Liver (tissue), 3 donors: Measurements from ENCODE around the gene YY1.

ENCODE experiments used
- EGR1 ChIP-seq, 2 donors: IDR thresholded peaks; 2 replicates each; pipeline ENCODE4 v1.6.1; 2016 to 2018; ENCODE audit warnings: antibody characterized with exemption in 2 of 2, low read depth in 2 of 2
- FOXA1 ChIP-seq: IDR thresholded peaks from 2 replicates; pipeline ENCODE4 v1.6.1; 2016; ENCODE audit warnings: antibody characterized with exemption
- FOXA2 ChIP-seq: IDR thresholded peaks from 2 replicates; pipeline ENCODE4 v1.6.1; 2016; ENCODE audit warnings: antibody characterized with exemption
- GABPA ChIP-seq, 2 donors: IDR thresholded peaks in 1 of 2; conservative IDR thresholded peaks in 1 of 2; 2 replicates each; pipeline ENCODE4 v1.6.1; 2016; ENCODE audit warnings: antibody characterized with exemption in 2 of 2, mild to moderate bottlenecking in 1 of 2, moderate library complexity in 1 of 2
- JUND ChIP-seq, 2 donors: IDR thresholded peaks; 2 replicates each; pipeline ENCODE4 v1.6.1; 2016; ENCODE audit warnings: antibody characterized with exemption in 2 of 2
- NR2F2 ChIP-seq: IDR thresholded peaks from 2 replicates; pipeline ENCODE4 v1.6.1; 2016; ENCODE audit warnings: antibody characterized with exemption
- RAD21 ChIP-seq, 2 donors: IDR thresholded peaks; 2 replicates each; pipeline ENCODE4 v1.6.1; 2016; ENCODE audit warnings: antibody characterized with exemption in 2 of 2, mild to moderate bottlenecking in 2 of 2
- SP1 ChIP-seq: IDR thresholded peaks from 2 replicates; pipeline ENCODE4 v1.6.1; 2018; ENCODE audit warnings: antibody characterized with exemption, mild to moderate bottlenecking
- TAF1 ChIP-seq: conservative IDR thresholded peaks from 2 replicates; pipeline ENCODE4 v1.6.1; 2016; ENCODE audit warnings: antibody characterized with exemption, mild to moderate bottlenecking
- YY1 ChIP-seq: IDR thresholded peaks from 2 replicates; pipeline ENCODE4 v1.6.1; 2016; ENCODE audit warnings: antibody characterized with exemption, mild to moderate bottlenecking
- TF ChIP-seq, protein P1 (sequence below): fragments of 150-350 bp; IDR thresholded peaks from 2 replicates; pipeline ENCODE4 v1.5.1; 2017; ENCODE audit warnings: improper control_type of control experiment, low read depth, low read length; ENCODE audit not compliant: missing input control
- TF ChIP-seq, protein P2 (sequence below): IDR thresholded peaks from 2 replicates; pipeline ENCODE4 v1.6.1; 2016; ENCODE audit warnings: antibody characterized with exemption, mild to moderate bottlenecking
- TF ChIP-seq, protein P3 (sequence below): IDR thresholded peaks from 2 replicates; pipeline ENCODE4 v1.6.1; 2016; ENCODE audit warnings: antibody characterized with exemption
- TF ChIP-seq, protein P4 (sequence below): IDR thresholded peaks from 2 replicates; pipeline ENCODE4 v1.6.1; 2016; ENCODE audit warnings: antibody characterized with exemption
- donor health status: healthy.
- donor health status: healthy.

DNA sequence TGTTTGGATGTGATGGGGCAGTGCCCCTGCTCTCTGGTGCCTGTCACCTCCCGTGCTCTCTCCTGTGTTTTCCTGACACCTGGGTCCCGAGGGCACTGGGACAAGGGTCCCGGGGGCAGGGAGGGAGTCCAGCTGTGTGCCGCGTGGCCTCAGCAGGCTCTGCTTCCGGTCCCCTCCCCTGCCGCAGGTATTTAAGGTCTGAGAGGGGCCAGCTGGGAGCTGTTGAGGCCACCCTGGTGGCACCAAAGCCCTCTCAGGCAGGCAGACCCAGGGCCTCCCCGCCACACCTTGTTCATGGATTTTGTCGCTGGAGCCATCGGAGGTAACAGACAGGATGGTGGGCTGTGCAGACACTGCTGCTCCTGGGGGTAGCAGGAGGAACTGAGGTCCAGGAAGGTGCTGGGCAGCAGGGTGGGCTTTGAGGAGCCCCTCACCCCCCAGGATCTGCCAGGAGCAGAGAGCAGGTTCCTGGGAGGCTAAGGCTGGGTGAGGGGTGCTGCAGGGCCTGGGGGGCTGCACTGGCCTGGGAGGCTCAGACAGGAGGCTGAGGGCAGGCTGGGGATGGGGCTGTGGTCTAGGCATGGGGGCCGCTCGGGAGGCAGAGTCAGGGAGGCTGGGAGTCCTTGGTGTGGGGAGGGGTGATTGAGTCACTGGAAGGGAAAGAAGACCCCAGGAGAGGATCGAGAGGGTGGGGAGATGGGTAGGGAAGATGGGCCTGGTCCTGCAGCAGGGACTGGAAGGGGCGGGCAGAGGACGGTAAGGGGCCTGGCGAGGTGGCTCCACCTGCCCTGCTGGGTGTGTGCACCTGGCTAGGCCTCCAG, 84.4 kb downstream of the YY1 start, which contains the start of gene SLC25A47:
- TF ChIP-seq, protein P1, sequence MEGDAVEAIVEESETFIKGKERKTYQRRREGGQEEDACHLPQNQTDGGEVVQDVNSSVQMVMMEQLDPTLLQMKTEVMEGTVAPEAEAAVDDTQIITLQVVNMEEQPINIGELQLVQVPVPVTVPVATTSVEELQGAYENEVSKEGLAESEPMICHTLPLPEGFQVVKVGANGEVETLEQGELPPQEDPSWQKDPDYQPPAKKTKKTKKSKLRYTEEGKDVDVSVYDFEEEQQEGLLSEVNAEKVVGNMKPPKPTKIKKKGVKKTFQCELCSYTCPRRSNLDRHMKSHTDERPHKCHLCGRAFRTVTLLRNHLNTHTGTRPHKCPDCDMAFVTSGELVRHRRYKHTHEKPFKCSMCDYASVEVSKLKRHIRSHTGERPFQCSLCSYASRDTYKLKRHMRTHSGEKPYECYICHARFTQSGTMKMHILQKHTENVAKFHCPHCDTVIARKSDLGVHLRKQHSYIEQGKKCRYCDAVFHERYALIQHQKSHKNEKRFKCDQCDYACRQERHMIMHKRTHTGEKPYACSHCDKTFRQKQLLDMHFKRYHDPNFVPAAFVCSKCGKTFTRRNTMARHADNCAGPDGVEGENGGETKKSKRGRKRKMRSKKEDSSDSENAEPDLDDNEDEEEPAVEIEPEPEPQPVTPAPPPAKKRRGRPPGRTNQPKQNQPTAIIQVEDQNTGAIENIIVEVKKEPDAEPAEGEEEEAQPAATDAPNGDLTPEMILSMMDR, result peak; percentile 3
- TF ChIP-seq TAF1 (peak; percentile 79), YY1 (peak; percentile 76), JUND (IDR thresholded peaks at IDR 0.05) (peak in 1 of 2 donors; percentile 61), GABPA (IDR thresholded peaks at IDR 0.05 in 1 of 2, conservative IDR thresholded peaks at IDR 0.05 in 1 of 2) (peak in 1 of 2 donors; percentile 82), RAD21 (IDR thresholded peaks at IDR 0.05) (peak; percentile 18 to 32), EGR1 (IDR thresholded peaks at IDR 0.05; ENCODE audit: low read depth in 2 of 2) (peak; percentile 40 to 77), SP1 (peak; percentile 97), FOXA1 (no peak), FOXA2 (peak; percentile 58), NR2F2 (peak; percentile 58)
- TF ChIP-seq, protein P2, sequence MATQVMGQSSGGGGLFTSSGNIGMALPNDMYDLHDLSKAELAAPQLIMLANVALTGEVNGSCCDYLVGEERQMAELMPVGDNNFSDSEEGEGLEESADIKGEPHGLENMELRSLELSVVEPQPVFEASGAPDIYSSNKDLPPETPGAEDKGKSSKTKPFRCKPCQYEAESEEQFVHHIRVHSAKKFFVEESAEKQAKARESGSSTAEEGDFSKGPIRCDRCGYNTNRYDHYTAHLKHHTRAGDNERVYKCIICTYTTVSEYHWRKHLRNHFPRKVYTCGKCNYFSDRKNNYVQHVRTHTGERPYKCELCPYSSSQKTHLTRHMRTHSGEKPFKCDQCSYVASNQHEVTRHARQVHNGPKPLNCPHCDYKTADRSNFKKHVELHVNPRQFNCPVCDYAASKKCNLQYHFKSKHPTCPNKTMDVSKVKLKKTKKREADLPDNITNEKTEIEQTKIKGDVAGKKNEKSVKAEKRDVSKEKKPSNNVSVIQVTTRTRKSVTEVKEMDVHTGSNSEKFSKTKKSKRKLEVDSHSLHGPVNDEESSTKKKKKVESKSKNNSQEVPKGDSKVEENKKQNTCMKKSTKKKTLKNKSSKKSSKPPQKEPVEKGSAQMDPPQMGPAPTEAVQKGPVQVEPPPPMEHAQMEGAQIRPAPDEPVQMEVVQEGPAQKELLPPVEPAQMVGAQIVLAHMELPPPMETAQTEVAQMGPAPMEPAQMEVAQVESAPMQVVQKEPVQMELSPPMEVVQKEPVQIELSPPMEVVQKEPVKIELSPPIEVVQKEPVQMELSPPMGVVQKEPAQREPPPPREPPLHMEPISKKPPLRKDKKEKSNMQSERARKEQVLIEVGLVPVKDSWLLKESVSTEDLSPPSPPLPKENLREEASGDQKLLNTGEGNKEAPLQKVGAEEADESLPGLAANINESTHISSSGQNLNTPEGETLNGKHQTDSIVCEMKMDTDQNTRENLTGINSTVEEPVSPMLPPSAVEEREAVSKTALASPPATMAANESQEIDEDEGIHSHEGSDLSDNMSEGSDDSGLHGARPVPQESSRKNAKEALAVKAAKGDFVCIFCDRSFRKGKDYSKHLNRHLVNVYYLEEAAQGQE, result peak; percentile 83
- TF ChIP-seq, protein P3, sequence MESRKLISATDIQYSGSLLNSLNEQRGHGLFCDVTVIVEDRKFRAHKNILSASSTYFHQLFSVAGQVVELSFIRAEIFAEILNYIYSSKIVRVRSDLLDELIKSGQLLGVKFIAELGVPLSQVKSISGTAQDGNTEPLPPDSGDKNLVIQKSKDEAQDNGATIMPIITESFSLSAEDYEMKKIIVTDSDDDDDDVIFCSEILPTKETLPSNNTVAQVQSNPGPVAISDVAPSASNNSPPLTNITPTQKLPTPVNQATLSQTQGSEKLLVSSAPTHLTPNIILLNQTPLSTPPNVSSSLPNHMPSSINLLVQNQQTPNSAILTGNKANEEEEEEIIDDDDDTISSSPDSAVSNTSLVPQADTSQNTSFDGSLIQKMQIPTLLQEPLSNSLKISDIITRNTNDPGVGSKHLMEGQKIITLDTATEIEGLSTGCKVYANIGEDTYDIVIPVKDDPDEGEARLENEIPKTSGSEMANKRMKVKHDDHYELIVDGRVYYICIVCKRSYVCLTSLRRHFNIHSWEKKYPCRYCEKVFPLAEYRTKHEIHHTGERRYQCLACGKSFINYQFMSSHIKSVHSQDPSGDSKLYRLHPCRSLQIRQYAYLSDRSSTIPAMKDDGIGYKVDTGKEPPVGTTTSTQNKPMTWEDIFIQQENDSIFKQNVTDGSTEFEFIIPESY, result peak; percentile 79
- TF ChIP-seq, protein P4, sequence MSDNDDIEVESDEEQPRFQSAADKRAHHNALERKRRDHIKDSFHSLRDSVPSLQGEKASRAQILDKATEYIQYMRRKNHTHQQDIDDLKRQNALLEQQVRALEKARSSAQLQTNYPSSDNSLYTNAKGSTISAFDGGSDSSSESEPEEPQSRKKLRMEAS, result peak; percentile 87
